Fibroblast of gingiva (primary cell): Measurements from ENCODE around the gene PODN.

Experiments used
- DNase-seq: peaks from one replicate; pipeline ENCODE4 v3.0.0-alpha.2; 2011; ENCODE audit warnings: low read depth

PODN gene

GRCh38 chr1:53061859-53062707 is at the start of gene PODN:
Gene PODN (plus strand): TSS chr1:53062213. CDS start chr1:53069856, 7,643 bp downstream.
- no peak for DNase-seq

GRCh38 chr1:53014791-53015507 is 47.1 kb upstream of the PODN start:
- peak; percentile 94 for DNase-seq

GRCh38 chr1:53015508-53015860 is 46.5 kb upstream of the PODN start:
- no peak for DNase-seq

GRCh38 chr1:53016705-53017104 is 45.3 kb upstream of the PODN start:
- DNase-seq: no peak

GRCh38 chr1:53020588-53020987 is 41.4 kb upstream of the PODN start:
- DNase-seq: no peak

GRCh38 chr1:53022179-53022578 is 39.8 kb upstream of the PODN start:
- no peak for DNase-seq

- no peak for DNase-seq
Measured at GRCh38 chr1:53023546-53023945, 38.5 kb upstream of the PODN start.

- no peak for DNase-seq
Measured at GRCh38 chr1:53024117-53024516, 37.9 kb upstream of the PODN start.

GRCh38 chr1:53025034-53025768 is 36.8 kb upstream of the PODN start:
- peak; percentile 80 for DNase-seq

GRCh38 chr1:53025769-53026112 is 36.3 kb upstream of the PODN start:
- DNase-seq: no peak

- DNase-seq: no peak
Measured at GRCh38 chr1:53026254-53026653, 35.8 kb upstream of the PODN start.

GRCh38 chr1:53031732-53032131 is 30.3 kb upstream of the PODN start:
- DNase-seq: no peak

GRCh38 chr1:53037159-53037558 is 24.9 kb upstream of the PODN start:
- DNase-seq: no peak

- no peak for DNase-seq
Measured at GRCh38 chr1:53038566-53038965, 23.4 kb upstream of the PODN start.

- peak; percentile 71 for DNase-seq
Measured at GRCh38 chr1:53043271-53043670, 18.7 kb upstream of the PODN start.

- DNase-seq: no peak
Measured at GRCh38 chr1:53044926-53045325, 17.1 kb upstream of the PODN start.

GRCh38 chr1:53046930-53047329 is 15.1 kb upstream of the PODN start:
- DNase-seq: no peak

- DNase-seq: peak; percentile 6
Measured at GRCh38 chr1:53047737-53048736, 14.0 kb upstream of the PODN start.

- no peak for DNase-seq
Measured at GRCh38 chr1:53048960-53049573, 12.9 kb upstream of the PODN start.

GRCh38 chr1:53049574-53049967 is 12.4 kb upstream of the PODN start:
- no peak for DNase-seq

GRCh38 chr1:53050310-53050709 is 11.7 kb upstream of the PODN start:
- no peak for DNase-seq
